Endothelial cell of umbilical vein (primary cell): Measurements from ENCODE around the gene CELF2.

Source experiments
- CTCF ChIP-seq, 2 donors: IDR thresholded peaks; 1 replicate in 1 of 2; 2 replicates in 1 of 2; pipeline ENCODE4 v1.5.1; 2011; ENCODE audit warnings: low read length in 2 of 2, mild to moderate bottlenecking in 2 of 2, moderate library complexity in 2 of 2, control low read depth in 1 of 2, inconsistent platforms in 1 of 2, low read depth in 1 of 2; ENCODE audit not compliant: insufficient read depth in 1 of 2; ENCODE audit errors: extremely low read depth in 1 of 2
- EZH2 ChIP-seq: IDR thresholded peaks from 2 replicates; pipeline ENCODE4 v1.6.1; 2012; ENCODE audit warnings: borderline replicate concordance, low read depth, mild to moderate bottlenecking, moderate library complexity, low read length, inconsistent platforms; ENCODE audit not compliant: severe bottlenecking
- POLR2A ChIP-seq: IDR thresholded peaks from 2 replicates; pipeline ENCODE4 v1.6.1; 2012; ENCODE audit warnings: low read depth, mild to moderate bottlenecking, control low read depth, low read length
- POLR2AphosphoS5 ChIP-seq: IDR thresholded peaks from 2 replicates; pipeline ENCODE4 v1.6.1; 2012; ENCODE audit warnings: low read depth, mild to moderate bottlenecking, control low read depth, low read length, moderate library complexity; ENCODE audit not compliant: insufficient read depth

- TF ChIP-seq POLR2AphosphoS5 (no peak), CTCF (IDR thresholded peaks at IDR 0.05; ENCODE audit: extremely low read depth in 1 of 2, insufficient read depth in 1 of 2, low read depth in 1 of 2, low read length in 2 of 2) (no peak), EZH2 (no peak), POLR2A (no peak)
Observed at GRCh38 chr10:11166550-11166949, 148.9 kb downstream of the CELF2 start.
